Mammary epithelial cell (primary cell): Measurements from ENCODE around the gene MUC6.

Experiments used
- CTCF ChIP-seq, 2 donors: IDR thresholded peaks in 1 of 2; conservative IDR thresholded peaks in 1 of 2; 2 replicates each; pipeline ENCODE4 v1.5.1; 2011 to 2012; ENCODE audit warnings: inconsistent platforms in 2 of 2, low read length in 2 of 2, mild to moderate bottlenecking in 2 of 2, control low read depth in 1 of 2, low read depth in 1 of 2; ENCODE audit not compliant: insufficient read depth in 1 of 2; ENCODE audit errors: extremely low read depth in 1 of 2
- EZH2 ChIP-seq: IDR thresholded peaks from 2 replicates; pipeline ENCODE4 v1.6.1; 2012; ENCODE audit warnings: low read length, inconsistent platforms, borderline replicate concordance

GRCh38 chr11:1073851-1074243, 37.3 kb upstream of the MUC6 start:
- TF ChIP-seq CTCF (conservative IDR thresholded peaks at IDR 0.05 in 1 of 2, IDR thresholded peaks at IDR 0.05 in 1 of 2; ENCODE audit: extremely low read depth in 1 of 2, insufficient read depth in 1 of 2, low read depth in 1 of 2, low read length in 2 of 2) (no peak), EZH2 (no peak)
